GM19351 (cell line): ENCODE results near the gene GMDS.
A peak's percentile ranks its signal among the peaks of the same experiment; 100 is the strongest.

Experiments
- ATAC-seq: cut with Tn5 transposase; IDR thresholded peaks from one replicate; pipeline ENCODE4 v1.9.1; 2021; ENCODE audit warnings: mild to moderate bottlenecking, moderate library complexity; ENCODE audit not compliant: unreplicated experiment

The GMDS gene

GRCh38 chr6:1817033-1817761 is 428.2 kb downstream of the GMDS start:
- ATAC-seq, result no peak

- no peak for ATAC-seq
Observed at GRCh38 chr6:1815827-1816452, 429.5 kb downstream of the GMDS start.

GRCh38 chr6:1814279-1814678 is 431.1 kb downstream of the GMDS start:
- ATAC-seq, result no peak

- ATAC-seq, result no peak
Observed at GRCh38 chr6:1812487-1812886, 432.9 kb downstream of the GMDS start.

- no peak for ATAC-seq
Observed at GRCh38 chr6:1812034-1812433, 433.4 kb downstream of the GMDS start.

GRCh38 chr6:1810880-1811279 is 434.5 kb downstream of the GMDS start:
- no peak for ATAC-seq

- no peak for ATAC-seq
Observed at GRCh38 chr6:1809291-1809988, 436.0 kb downstream of the GMDS start.

GRCh38 chr6:1806935-1807334 is 438.5 kb downstream of the GMDS start:
- ATAC-seq, result no peak

GRCh38 chr6:1802491-1803395 is 442.7 kb downstream of the GMDS start:
- no peak for ATAC-seq

- ATAC-seq, result no peak
Observed at GRCh38 chr6:1801401-1801800, 444.0 kb downstream of the GMDS start.

- ATAC-seq, result no peak
Observed at GRCh38 chr6:1800845-1801244, 444.6 kb downstream of the GMDS start.

- ATAC-seq, result no peak
Observed at GRCh38 chr6:1798965-1799325, 446.5 kb downstream of the GMDS start.

- no peak for ATAC-seq
Observed at GRCh38 chr6:1798303-1798964, 447.0 kb downstream of the GMDS start.

GRCh38 chr6:1797801-1798200 is 447.6 kb downstream of the GMDS start:
- ATAC-seq, result no peak

- peak; percentile 87 for ATAC-seq
Observed at GRCh38 chr6:1796706-1797529, 448.5 kb downstream of the GMDS start.

GRCh38 chr6:1795910-1796309 is 449.5 kb downstream of the GMDS start:
- ATAC-seq, result no peak

- ATAC-seq, result peak; percentile 50
Observed at GRCh38 chr6:1792989-1793388, 452.4 kb downstream of the GMDS start.

GRCh38 chr6:1790684-1791083 is 454.7 kb downstream of the GMDS start:
- no peak for ATAC-seq

- ATAC-seq, result no peak
Observed at GRCh38 chr6:1789092-1789491, 456.3 kb downstream of the GMDS start.

GRCh38 chr6:1787894-1788293 is 457.5 kb downstream of the GMDS start:
- ATAC-seq, result no peak
